Tibial artery (tissue), 4 donors: ENCODE data around the gene MRPS18A.

Experiments used
- DNase-seq, 2 donors: peaks; one replicate each; pipeline ENCODE4 v3.0.0-alpha.2; 2019
- H3K27ac ChIP-seq, 2 donors: fragments of 200-600 bp; sonication (generic) in 1 of 2; 1 replicate in 1 of 2; 2 replicates in 1 of 2; pipeline ENCODE4 v1.5.1; 2018 to 2019; ENCODE audit warnings: mild to moderate bottlenecking in 1 of 2
- H3K27me3 ChIP-seq, 2 donors: fragments of 200-600 bp; sonication (generic) in 1 of 2; one replicate each; pipeline versions ENCODE4 v1.5.1 to v1.6.0; 2016 to 2019
- H3K36me3 ChIP-seq, 3 donors: fragments of 200-600 bp; sonication (generic) in 2 of 3; one replicate each; pipeline ENCODE4 v1.5.1; 2016 to 2019; ENCODE audit warnings: mild to moderate bottlenecking in 2 of 3
- H3K4me1 ChIP-seq, 4 donors: fragments of 200-600 bp; sonication (generic) in 2 of 4; 1 replicate in 3 of 4; 2 replicates in 1 of 4; pipeline ENCODE4 v1.5.1; 2016 to 2019
- H3K4me3 ChIP-seq, 2 donors: fragments of 200-600 bp; sonication (generic) in 1 of 2; 1 replicate in 1 of 2; 2 replicates in 1 of 2; pipeline ENCODE4 v1.5.1; 2018 to 2019; ENCODE audit warnings: mild to moderate bottlenecking in 2 of 2
- H3K9me3 ChIP-seq, 3 donors: fragments of 200-600 bp; sonication (generic) in 1 of 3; one replicate each; pipeline ENCODE4 v1.5.1; 2016 to 2019
- intact Hi-C: fragments of 100-400 bp; cut with DNase I; formaldehyde crosslinking; loops from one replicate; pipeline ENCODE4 v1.15.0; 2023; ENCODE audit warnings: low total_unique reads
- TF ChIP-seq, protein P1 (sequence below), 2 experiments: fragments of 200-600 bp in 1 of 2; fragments of 450-650 bp in 1 of 2; IDR thresholded peaks; one replicate each; pipeline ENCODE4 v1.5.1; 2017 to 2019; ENCODE audit warnings: antibody characterized with exemption in 2 of 2, mild to moderate bottlenecking in 1 of 2, moderate library complexity in 1 of 2

Gene MRPS18A

DNA sequence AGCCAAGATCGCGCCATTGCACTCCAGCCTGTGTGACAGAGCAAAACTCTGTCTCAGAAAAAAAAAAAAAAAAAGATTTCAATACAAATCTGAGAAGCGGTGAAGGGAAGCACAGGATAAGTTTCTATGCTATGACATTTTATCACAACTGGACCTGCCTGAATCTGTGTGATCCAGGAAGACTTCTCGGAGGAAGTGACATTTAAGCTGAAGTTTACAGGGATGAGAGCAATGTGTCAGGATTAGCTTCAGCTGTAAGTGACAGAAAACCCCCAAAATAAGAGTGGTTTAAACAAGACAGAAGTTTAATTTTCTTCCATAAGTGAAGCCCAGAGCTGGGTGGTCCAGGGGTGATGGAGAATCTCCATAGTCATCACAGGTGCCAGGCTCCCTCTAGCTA lies 33.4 kb upstream of the MRPS18A start:
- Histone ChIP-seq H3K4me1 (peaks cover 0 to 21% (median 7%) of the 10 kb centered on the region in 4 donors), H3K36me3 (no peaks in the 10 kb centered on the region), H3K4me3 (no peak overlapping the region), H3K27ac (no peak overlapping the region), H3K27me3 (peaks cover 0 to 5% of the 10 kb centered on the region in 2 donors), H3K9me3 (no peaks in the 10 kb centered on the region)
- TF ChIP-seq, protein P1, sequence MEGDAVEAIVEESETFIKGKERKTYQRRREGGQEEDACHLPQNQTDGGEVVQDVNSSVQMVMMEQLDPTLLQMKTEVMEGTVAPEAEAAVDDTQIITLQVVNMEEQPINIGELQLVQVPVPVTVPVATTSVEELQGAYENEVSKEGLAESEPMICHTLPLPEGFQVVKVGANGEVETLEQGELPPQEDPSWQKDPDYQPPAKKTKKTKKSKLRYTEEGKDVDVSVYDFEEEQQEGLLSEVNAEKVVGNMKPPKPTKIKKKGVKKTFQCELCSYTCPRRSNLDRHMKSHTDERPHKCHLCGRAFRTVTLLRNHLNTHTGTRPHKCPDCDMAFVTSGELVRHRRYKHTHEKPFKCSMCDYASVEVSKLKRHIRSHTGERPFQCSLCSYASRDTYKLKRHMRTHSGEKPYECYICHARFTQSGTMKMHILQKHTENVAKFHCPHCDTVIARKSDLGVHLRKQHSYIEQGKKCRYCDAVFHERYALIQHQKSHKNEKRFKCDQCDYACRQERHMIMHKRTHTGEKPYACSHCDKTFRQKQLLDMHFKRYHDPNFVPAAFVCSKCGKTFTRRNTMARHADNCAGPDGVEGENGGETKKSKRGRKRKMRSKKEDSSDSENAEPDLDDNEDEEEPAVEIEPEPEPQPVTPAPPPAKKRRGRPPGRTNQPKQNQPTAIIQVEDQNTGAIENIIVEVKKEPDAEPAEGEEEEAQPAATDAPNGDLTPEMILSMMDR (IDR thresholded peaks at IDR 0.05), result no peak
- intact Hi-C loops, result no loop called here
- DNase-seq, result peak in 1 of 2 donors; percentile 16

DNA sequence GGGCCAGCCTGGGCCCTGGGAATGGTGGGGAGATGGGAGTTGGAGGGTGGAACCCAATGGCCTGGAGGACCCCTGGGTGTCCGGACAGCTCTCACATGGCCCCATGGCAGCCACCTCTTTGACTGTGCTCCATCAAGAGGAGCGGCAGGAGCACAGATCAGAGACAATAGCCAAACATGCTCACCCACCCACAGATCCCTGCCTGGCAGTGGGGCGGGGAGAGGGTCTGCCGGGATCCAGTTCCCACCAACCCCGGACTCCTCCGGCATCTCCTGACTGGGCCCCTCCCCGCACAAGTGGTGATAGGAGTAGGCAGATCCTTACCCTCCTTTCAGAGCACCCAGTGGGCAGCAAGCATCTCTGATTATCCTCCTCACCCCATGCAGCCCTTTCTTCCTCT lies 31.9 kb upstream of the MRPS18A start:
- Histone ChIP-seq H3K4me3 (no peak overlapping the region), H3K9me3 (no peaks in the 10 kb centered on the region), H3K27ac (no peak overlapping the region), H3K36me3 (no peaks in the 10 kb centered on the region), H3K27me3 (peaks cover 0 to 5% of the 10 kb centered on the region in 2 donors), H3K4me1 (peaks cover 0 to 19% (median 10%) of the 10 kb centered on the region in 4 donors)
- TF ChIP-seq, protein P1 (IDR thresholded peaks at IDR 0.05), result no peak
- peak in 1 of 2 donors; percentile 31 for DNase-seq
- intact Hi-C loops, result no loop called here

DNA sequence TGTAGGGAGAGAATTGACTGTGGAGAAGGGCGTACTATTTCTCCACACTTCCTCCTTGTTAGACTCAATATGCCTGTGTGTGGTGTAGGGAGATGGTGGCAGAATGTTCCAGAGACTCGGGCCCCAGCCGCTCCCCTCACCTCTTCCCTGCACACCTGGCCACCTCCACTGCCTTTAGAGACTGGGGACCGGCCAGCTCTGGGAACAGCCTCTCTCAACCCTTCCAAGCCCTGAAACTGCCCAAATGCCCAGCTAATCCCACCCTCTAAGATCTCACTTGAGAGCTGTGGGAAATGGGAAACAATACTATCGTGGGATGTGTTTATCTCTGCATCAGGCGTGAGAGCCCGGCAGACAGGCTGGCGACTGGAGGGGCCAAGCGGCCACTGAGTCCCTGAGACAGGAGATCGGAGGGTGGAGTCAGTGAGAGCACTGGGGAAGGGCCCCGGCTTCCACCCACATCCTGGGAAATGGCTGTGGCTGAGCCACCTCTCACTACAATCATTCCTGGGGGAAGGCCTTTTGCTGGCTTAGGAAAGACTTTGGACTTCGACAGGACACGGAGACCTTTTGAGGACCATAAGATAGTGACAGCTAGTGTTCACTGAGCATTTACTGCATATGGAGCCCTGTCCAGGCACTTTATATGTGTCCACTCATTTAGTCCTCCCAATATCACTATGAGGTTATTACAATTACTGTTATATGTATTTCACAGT lies 31.0 kb upstream of the MRPS18A start:
- DNase-seq, result peak in 1 of 2 donors; percentile 60
- Histone ChIP-seq H3K27me3 (peaks cover 0 to 3% of the 10 kb centered on the region in 2 donors), H3K9me3 (no peaks in the 10 kb centered on the region), H3K4me3 (no peak overlapping the region), H3K4me1 (peaks cover 0 to 19% (median 10%) of the 10 kb centered on the region in 4 donors), H3K27ac (peak overlapping the region in 1 of 2 donors; percentile 27), H3K36me3 (no peaks in the 10 kb centered on the region)
- TF ChIP-seq, protein P1 (IDR thresholded peaks at IDR 0.05), result no peak
- intact Hi-C loops, result no loop called here

DNA sequence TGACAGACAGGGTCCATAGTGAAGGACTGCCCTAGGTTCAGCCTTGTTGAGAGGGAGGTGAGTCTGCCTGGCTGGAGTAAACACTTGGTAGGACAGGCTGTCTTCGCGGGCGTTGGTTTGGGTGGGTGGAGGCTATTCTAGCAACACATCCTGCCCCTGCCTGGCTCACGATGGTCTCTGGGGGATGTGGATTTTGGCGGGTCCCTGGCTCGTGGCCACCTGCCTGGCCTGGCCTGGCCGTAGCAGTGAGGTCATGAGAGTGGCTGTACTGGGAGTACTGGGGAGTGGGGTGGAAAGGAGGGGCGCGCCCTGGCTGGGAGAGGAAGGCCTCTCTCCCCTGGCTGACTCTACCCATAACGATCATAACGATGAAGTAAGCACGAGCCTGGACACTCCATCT lies 30.2 kb upstream of the MRPS18A start:
- Histone ChIP-seq H3K4me3 (no peak overlapping the region), H3K4me1 (peaks cover 0 to 19% (median 10%) of the 10 kb centered on the region in 4 donors), H3K27ac (peak overlapping the region in 1 of 2 donors; percentile 27), H3K36me3 (no peaks in the 10 kb centered on the region), H3K27me3 (peaks cover 0 to 3% of the 10 kb centered on the region in 2 donors), H3K9me3 (no peaks in the 10 kb centered on the region)
- intact Hi-C loops, result no loop called here
- TF ChIP-seq, protein P1 (IDR thresholded peaks at IDR 0.05), result no peak
- peak; percentile 75 to 79 for DNase-seq

DNA sequence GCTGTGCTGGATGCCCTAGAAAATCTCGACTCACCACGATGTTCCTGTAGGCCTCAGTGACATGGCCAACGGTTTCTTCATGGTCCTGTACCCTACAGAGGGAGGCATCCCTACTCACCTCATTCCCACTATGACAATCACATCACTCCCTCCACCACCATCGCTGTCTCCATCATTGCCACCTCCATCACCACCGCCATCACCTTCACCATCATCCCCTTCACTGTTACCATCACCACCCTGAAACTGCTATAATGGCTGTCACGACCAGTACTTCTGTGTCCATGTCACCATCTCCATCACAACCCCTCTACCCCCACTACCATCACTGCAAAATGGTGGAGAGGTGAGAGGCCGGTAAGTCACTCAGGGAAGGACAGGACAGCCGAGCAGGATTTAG lies 29.8 kb upstream of the MRPS18A start:
- Histone ChIP-seq H3K9me3 (no peaks in the 10 kb centered on the region), H3K36me3 (no peaks in the 10 kb centered on the region), H3K27me3 (peaks cover 0 to 3% of the 10 kb centered on the region in 2 donors), H3K4me1 (peaks cover 0 to 19% (median 10%) of the 10 kb centered on the region in 4 donors), H3K4me3 (no peak overlapping the region), H3K27ac (no peak overlapping the region)
- TF ChIP-seq, protein P1 (IDR thresholded peaks at IDR 0.05), result no peak
- DNase-seq, result no peak
- intact Hi-C loops, result no loop called here
